ENCODE data around the gene F8.
"Not testable (repeated sequence)": the region's sequence is repeated elsewhere in the genome, so short reads cannot be mapped to it uniquely, and the experiment has no call there.

DNA sequence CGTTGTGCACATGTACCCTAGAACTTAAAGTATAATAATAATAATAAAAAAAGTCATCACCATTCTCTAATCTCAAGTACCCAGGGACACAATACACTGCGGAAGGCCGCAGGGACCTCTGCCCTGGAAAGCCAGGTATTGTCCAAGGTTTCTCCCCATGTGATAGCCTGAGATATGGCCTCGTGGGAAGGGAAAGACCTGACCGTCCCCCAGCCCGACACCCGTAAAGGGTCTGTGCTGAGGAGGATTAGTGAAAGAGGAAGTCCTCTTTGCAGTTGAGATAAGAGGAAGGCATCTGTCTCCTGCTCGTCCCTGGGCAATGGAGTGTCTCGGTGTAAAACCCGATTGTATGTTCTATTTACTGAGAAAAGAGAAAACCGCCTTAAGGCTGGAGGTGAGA, 112.0 kb downstream of the F8 start:
- TF ChIP-seq CTCF (IDR thresholded peaks at IDR 0.05; ENCODE audit: low read length); EZH2 (IDR thresholded peaks at IDR 0.05; ENCODE audit: borderline replicate concordance, low read length): not testable (repeated sequence)
